HT1080 (cell line): Measurements from ENCODE around the gene RTP5. TPM values are rescaled to one million over a fixed set of nuclear protein-coding genes. Genes with fewer than 3 reads are reported as not detected.

Experiments used
- DNase-seq: peaks from one replicate; pipeline ENCODE4 v3.0.0-alpha.2; 2015; ENCODE audit warnings: low read depth
- total RNA-seq: library from RNA; depleted of rRNA; stranded (reverse); fragments of >200 nt; shearing (Covaris generic); gene quantifications from 2 replicates; pipeline ENCODE4 v1.2.3, GENCODE V29; 2014

The RTP5 gene
- total RNA-seq, 1 experiment from 2014 or later: not detected

- no peak for DNase-seq
Measured at GRCh38 chr2:241870611-241871537, 1.3 kb downstream of the RTP5 start.

GRCh38 chr2:241871538-241872312 is 2.2 kb downstream of the RTP5 start:
- no peak for DNase-seq

- no peak for DNase-seq
Measured at GRCh38 chr2:241872313-241872642, 2.7 kb downstream of the RTP5 start.

GRCh38 chr2:241873081-241873802 is 3.7 kb downstream of the RTP5 start:
- no peak for DNase-seq

GRCh38 chr2:241873803-241874110 is 4.2 kb downstream of the RTP5 start:
- no peak for DNase-seq

- DNase-seq: no peak
Measured at GRCh38 chr2:241874277-241874925, 4.9 kb downstream of the RTP5 start.

- peak; percentile 57 for DNase-seq
Measured at GRCh38 chr2:241875754-241876527, 6.4 kb downstream of the RTP5 start.

GRCh38 chr2:241876528-241877196 is 7.1 kb downstream of the RTP5 start:
- no peak for DNase-seq

GRCh38 chr2:241877197-241877685 is 7.7 kb downstream of the RTP5 start:
- DNase-seq: no peak

GRCh38 chr2:241877989-241878970 is 8.8 kb downstream of the RTP5 start:
- peak; percentile 49 for DNase-seq

GRCh38 chr2:241879326-241879725 is 9.8 kb downstream of the RTP5 start:
- no peak for DNase-seq

- DNase-seq: no peak
Measured at GRCh38 chr2:241880311-241881073, 11.0 kb downstream of the RTP5 start.

GRCh38 chr2:241882091-241882625 is 12.6 kb downstream of the RTP5 start:
- no peak for DNase-seq

GRCh38 chr2:241884951-241885290 is 15.4 kb downstream of the RTP5 start:
- DNase-seq: no peak

GRCh38 chr2:241885291-241885945 is 15.9 kb downstream of the RTP5 start:
- no peak for DNase-seq

GRCh38 chr2:241885946-241886643 is 16.6 kb downstream of the RTP5 start:
- no peak for DNase-seq
